ENCODE results near the gene NUDT22.

Gene NUDT22

GRCh38 chr11:64241491-64242374 lies 15.7 kb downstream of the NUDT22 start:
- H3K9me3 ChIP-seq = no peaks in the 10 kb centered on the region
- TF ChIP-seq CTCF (IDR thresholded peaks at IDR 0.05; ENCODE audit: low read depth, low read length) = no peak
- no peaks in the 10 kb centered on the region for H3K36me3 ChIP-seq
- H3K4me3 ChIP-seq (ENCODE audit: low read depth, low read length) = peak overlapping the region; percentile 69
- DNase-seq = peak; percentile 97
- H3K27me3 ChIP-seq = no peaks in the 10 kb centered on the region
- peaks cover 4% of the 10 kb centered on the region for H3K4me1 ChIP-seq

GRCh38 chr11:64243236-64243854 lies 17.3 kb downstream of the NUDT22 start:
- no peak for DNase-seq
- peaks cover 4% of the 10 kb centered on the region for H3K4me1 ChIP-seq
- no peaks in the 10 kb centered on the region for H3K9me3 ChIP-seq
- no peak for TF ChIP-seq CTCF (IDR thresholded peaks at IDR 0.05; ENCODE audit: low read depth, low read length)
- no peak overlapping the region for H3K4me3 ChIP-seq (ENCODE audit: low read depth, low read length)
- no peaks in the 10 kb centered on the region for H3K36me3 ChIP-seq
- no peaks in the 10 kb centered on the region for H3K27me3 ChIP-seq

GRCh38 chr11:64244107-64244506 lies 18.0 kb downstream of the NUDT22 start:
- Histone ChIP-seq H3K27me3 (no peaks in the 10 kb centered on the region), H3K36me3 (no peaks in the 10 kb centered on the region), H3K4me1 (peaks cover 4% of the 10 kb centered on the region), H3K4me3 (ENCODE audit: low read depth, low read length) (no peak overlapping the region), H3K9me3 (no peaks in the 10 kb centered on the region)
- no peak for TF ChIP-seq CTCF (IDR thresholded peaks at IDR 0.05; ENCODE audit: low read depth, low read length)
- DNase-seq = no peak

GRCh38 chr11:64244966-64245365 lies 18.9 kb downstream of the NUDT22 start:
- H3K9me3 ChIP-seq = no peaks in the 10 kb centered on the region
- DNase-seq = no peak
- TF ChIP-seq CTCF (IDR thresholded peaks at IDR 0.05; ENCODE audit: low read depth, low read length) = no peak
- no peaks in the 10 kb centered on the region for H3K36me3 ChIP-seq
- peaks cover 4% of the 10 kb centered on the region for H3K4me1 ChIP-seq
- H3K4me3 ChIP-seq (ENCODE audit: low read depth, low read length) = peak overlapping the region; percentile 81
- no peaks in the 10 kb centered on the region for H3K27me3 ChIP-seq

GRCh38 chr11:64245401-64245796 lies 19.3 kb downstream of the NUDT22 start:
- DNase-seq = no peak
- Histone ChIP-seq H3K9me3 (no peaks in the 10 kb centered on the region), H3K4me3 (ENCODE audit: low read depth, low read length) (peak overlapping the region; percentile 81), H3K4me1 (no peaks in the 10 kb centered on the region; the same call in 1 of the 2 replicates), H3K36me3 (no peaks in the 10 kb centered on the region), H3K27me3 (no peaks in the 10 kb centered on the region)
- TF ChIP-seq CTCF (IDR thresholded peaks at IDR 0.05; ENCODE audit: low read depth, low read length) = no peak
